Prostate gland (tissue), 2 donors: ENCODE results near the gene ANKIB1.
"Not testable (repeated sequence)": the region's sequence is repeated elsewhere in the genome, so short reads cannot be mapped to it uniquely, and the experiment has no call there.

ENCODE experiments used
- CTCF ChIP-seq, 4 experiments: fragments of 200-600 bp in 2 of 4; fragments of 450-650 bp in 2 of 4; sonication (generic) in 2 of 4; IDR thresholded peaks; 1 replicate in 3 of 4; 2 replicates in 1 of 4; pipeline ENCODE4 v1.5.1; 2016 to 2019; ENCODE audit warnings: antibody characterized with exemption in 4 of 4, mild to moderate bottlenecking in 2 of 4, moderate library complexity in 2 of 4
- POLR2A ChIP-seq: fragments of 450-650 bp; IDR thresholded peaks from one replicate; pipeline ENCODE4 v1.6.1; 2016; ENCODE audit warnings: antibody characterized with exemption, mild to moderate bottlenecking
- POLR2AphosphoS5 ChIP-seq: sonication (generic); formaldehyde crosslinking; IDR thresholded peaks from one replicate; pipeline ENCODE4 v1.6.1; 2017; ENCODE audit warnings: antibody characterized with exemption

GRCh38 chr7:92442720-92443119, 196.9 kb downstream of the ANKIB1 start:
- not testable (repeated sequence) for TF ChIP-seq CTCF (IDR thresholded peaks at IDR 0.05); POLR2A; POLR2AphosphoS5
